Body of pancreas (tissue), 4 donors: Measurements from ENCODE around the gene COL5A1. TPM values are rescaled to one million over a fixed set of nuclear protein-coding genes. Genes with fewer than 3 reads are reported as not detected.

ENCODE experiments used
- ATAC-seq: fragments of 150-250 bp; one replicate; pipeline ENCODE4 v1.9.1; 2016
- DNase-seq, 4 donors: peaks; one replicate each; pipeline ENCODE4 v3.0.0-alpha.2; 2019
- H3K27ac ChIP-seq, 4 donors: fragments of 200-600 bp; sonication (generic); 1 replicate in 3 of 4; 2 replicates in 1 of 4; pipeline versions ENCODE4 v1.5.1 to v1.6.1; 2016 to 2019; ENCODE audit warnings: mild to moderate bottlenecking in 1 of 4, mixed read lengths in 1 of 4, moderate library complexity in 1 of 4
- H3K27me3 ChIP-seq, 2 donors: fragments of 200-600 bp; sonication (generic); one replicate each; pipeline ENCODE4 v1.6.0; 2016; ENCODE audit warnings: mild to moderate bottlenecking in 1 of 2
- H3K36me3 ChIP-seq, 2 donors: fragments of 200-600 bp; sonication (generic); replicated peaks in 1 of 2; 2 replicates each; pipeline ENCODE4 v1.5.1; 2016; ENCODE audit warnings: low read depth in 2 of 2; ENCODE audit not compliant: insufficient read depth in 1 of 2
- H3K4me1 ChIP-seq: fragments of 200-600 bp; sonication (generic); one replicate; pipeline ENCODE4 v1.6.0; 2016
- H3K4me3 ChIP-seq, 2 donors: fragments of 200-600 bp; sonication (generic); 1 replicate in 1 of 2; 2 replicates in 1 of 2; pipeline ENCODE4 v1.5.1; 2016 to 2019
- H3K9me3 ChIP-seq, 3 donors: fragments of 200-600 bp; sonication (generic); 1 replicate in 2 of 3; 2 replicates in 1 of 3; pipeline ENCODE4 v1.5.1; 2016
- POLR2A ChIP-seq, 3 donors: fragments of 450-650 bp; IDR thresholded peaks; one replicate each; pipeline ENCODE4 v1.6.1; 2016; ENCODE audit warnings: antibody characterized with exemption in 3 of 3, mild to moderate bottlenecking in 2 of 3
- WGBS, 2 donors: methylation state at CpG; one replicate each; pipeline ENCODE4 v1.1.5; 2017; 5-methylcytosine and 5-hydroxymethylcytosine counted together
- intact Hi-C: fragments of 100-400 bp; cut with DNase I; formaldehyde crosslinking; loops from one replicate; pipeline ENCODE4 v1.15.1; 2023
- total RNA-seq, 2 donors: library from RNA; depleted of rRNA; stranded (reverse); fragments of >200 nt; gene quantifications; one replicate each; pipeline ENCODE4 v1.1.0, GENCODE V29; 2016
- TF ChIP-seq, protein P1 (sequence below), 7 experiments: fragments of 450-650 bp in 4 of 7; fragments of 200-600 bp in 3 of 7; sonication (generic) in 3 of 7; IDR thresholded peaks; one replicate each; pipeline ENCODE4 v1.5.1; 2016 to 2019; ENCODE audit warnings: antibody characterized with exemption in 7 of 7

Gene COL5A1
- total RNA-seq, 2 donors from 2014 or later = 7.0 to 14.5 TPM

- ATAC-seq = no peak
- Histone ChIP-seq H3K36me3 (no peaks in the 10 kb centered on the region), H3K4me3 (no peak overlapping the region), H3K27ac (no peak overlapping the region), H3K9me3 (no peaks in the 10 kb centered on the region), H3K4me1 (no peaks in the 10 kb centered on the region), H3K27me3 (peaks cover 0 to 7% of the 10 kb centered on the region in 2 donors)
- TF ChIP-seq, protein P1, sequence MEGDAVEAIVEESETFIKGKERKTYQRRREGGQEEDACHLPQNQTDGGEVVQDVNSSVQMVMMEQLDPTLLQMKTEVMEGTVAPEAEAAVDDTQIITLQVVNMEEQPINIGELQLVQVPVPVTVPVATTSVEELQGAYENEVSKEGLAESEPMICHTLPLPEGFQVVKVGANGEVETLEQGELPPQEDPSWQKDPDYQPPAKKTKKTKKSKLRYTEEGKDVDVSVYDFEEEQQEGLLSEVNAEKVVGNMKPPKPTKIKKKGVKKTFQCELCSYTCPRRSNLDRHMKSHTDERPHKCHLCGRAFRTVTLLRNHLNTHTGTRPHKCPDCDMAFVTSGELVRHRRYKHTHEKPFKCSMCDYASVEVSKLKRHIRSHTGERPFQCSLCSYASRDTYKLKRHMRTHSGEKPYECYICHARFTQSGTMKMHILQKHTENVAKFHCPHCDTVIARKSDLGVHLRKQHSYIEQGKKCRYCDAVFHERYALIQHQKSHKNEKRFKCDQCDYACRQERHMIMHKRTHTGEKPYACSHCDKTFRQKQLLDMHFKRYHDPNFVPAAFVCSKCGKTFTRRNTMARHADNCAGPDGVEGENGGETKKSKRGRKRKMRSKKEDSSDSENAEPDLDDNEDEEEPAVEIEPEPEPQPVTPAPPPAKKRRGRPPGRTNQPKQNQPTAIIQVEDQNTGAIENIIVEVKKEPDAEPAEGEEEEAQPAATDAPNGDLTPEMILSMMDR (IDR thresholded peaks at IDR 0.05) = no peak
- TF ChIP-seq POLR2A (IDR thresholded peaks at IDR 0.05) = no peak
- no peak for DNase-seq
- 69 to 71% methylated on average over 13 of the region's 13 CpGs for WGBS, 2 donors
- intact Hi-C loops = no loop called here
Observed at GRCh38 chr9:134606951-134607731, 34.5 kb upstream of the COL5A1 start.

GRCh38 chr9:134607971-134608370, 33.6 kb upstream of the COL5A1 start:
- intact Hi-C loops = no loop called here
- WGBS, 2 donors = 33 to 49% methylated on average over 4 of the region's 4 CpGs
- Histone ChIP-seq H3K9me3 (no peaks in the 10 kb centered on the region), H3K27ac (no peak overlapping the region), H3K4me1 (no peaks in the 10 kb centered on the region), H3K36me3 (no peaks in the 10 kb centered on the region), H3K27me3 (peaks cover 0 to 2% of the 10 kb centered on the region in 2 donors), H3K4me3 (no peak overlapping the region)
- no peak for DNase-seq
- no peak for ATAC-seq
- TF ChIP-seq POLR2A (IDR thresholded peaks at IDR 0.05) = no peak
- TF ChIP-seq, protein P1 (IDR thresholded peaks at IDR 0.05) = no peak

DNA sequence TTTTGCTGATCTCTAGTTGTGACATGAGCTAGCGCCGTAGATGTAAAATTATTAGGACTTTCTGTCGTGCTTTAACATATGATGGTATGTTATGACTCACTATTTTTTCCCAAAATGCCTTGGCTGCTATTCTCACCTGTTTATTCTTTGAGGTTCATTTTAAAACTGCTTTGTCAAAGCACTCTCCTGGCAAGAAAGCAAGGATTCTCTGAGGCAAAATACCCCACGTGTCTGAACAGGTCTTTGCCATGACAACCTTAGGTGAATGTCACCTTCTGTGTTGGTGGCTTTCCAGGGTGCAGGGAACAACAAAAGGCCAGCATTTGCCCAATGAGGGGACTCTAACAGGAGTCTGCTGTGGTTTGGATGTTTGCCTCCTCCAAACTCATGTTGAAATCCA, 30.6 kb upstream of the COL5A1 start:
- no peak for TF ChIP-seq POLR2A (IDR thresholded peaks at IDR 0.05)
- TF ChIP-seq, protein P1 (IDR thresholded peaks at IDR 0.05) = no peak
- H3K4me1 ChIP-seq = no peaks in the 10 kb centered on the region
- H3K4me3 ChIP-seq = no peak overlapping the region
- H3K27ac ChIP-seq = no peak overlapping the region
- intact Hi-C loops = no loop called here
- H3K36me3 ChIP-seq = no peaks in the 10 kb centered on the region
- WGBS, 2 donors = 66 to 77% methylated on average over 4 of the region's 4 CpGs
- DNase-seq = no peak
- no peaks in the 10 kb centered on the region for H3K9me3 ChIP-seq
- no peaks in the 10 kb centered on the region for H3K27me3 ChIP-seq
- no peak for ATAC-seq

- Histone ChIP-seq H3K27me3 (no peaks in the 10 kb centered on the region), H3K4me3 (no peak overlapping the region), H3K9me3 (no peaks in the 10 kb centered on the region), H3K4me1 (no peaks in the 10 kb centered on the region), H3K36me3 (no peaks in the 10 kb centered on the region), H3K27ac (no peak overlapping the region)
- DNase-seq = no peak
- ATAC-seq = no peak
- 77 to 86% methylated on average over 1 of the region's 1 CpG for WGBS, 2 donors
- intact Hi-C loops = no loop called here
- TF ChIP-seq POLR2A (IDR thresholded peaks at IDR 0.05) = no peak
- TF ChIP-seq, protein P1 (IDR thresholded peaks at IDR 0.05) = no peak
Observed at GRCh38 chr9:134612309-134612708, 29.3 kb upstream of the COL5A1 start.

DNA sequence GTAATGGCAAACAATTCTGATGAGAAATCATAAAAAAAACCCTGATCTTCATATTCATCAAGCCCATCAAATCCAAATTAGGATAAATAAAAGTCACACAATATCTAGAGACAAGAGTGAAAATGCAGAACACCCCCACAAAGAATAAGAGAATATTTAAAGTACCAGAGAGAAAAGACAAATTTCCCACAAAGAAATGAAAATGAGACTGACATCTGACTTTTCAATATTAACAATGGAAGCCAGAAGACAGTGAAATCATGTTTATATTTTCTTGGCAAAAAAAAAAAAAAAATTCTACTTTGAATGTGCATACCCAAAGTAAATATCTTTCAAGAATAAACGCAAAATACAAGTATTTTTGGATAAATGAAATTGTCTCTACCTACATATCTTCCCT, 28.9 kb upstream of the COL5A1 start:
- no peak for TF ChIP-seq POLR2A (IDR thresholded peaks at IDR 0.05)
- TF ChIP-seq, protein P1 (IDR thresholded peaks at IDR 0.05) = no peak

More for the DNA sequence above, 28.9 kb upstream of the COL5A1 start:
- H3K27me3 ChIP-seq = no peaks in the 10 kb centered on the region
- ATAC-seq = no peak
- no peak for DNase-seq
- H3K4me3 ChIP-seq = no peak overlapping the region
- no peaks in the 10 kb centered on the region for H3K9me3 ChIP-seq
- WGBS, 2 donors = 25 to 29% methylated on average over 1 of the region's 1 CpG
- no peaks in the 10 kb centered on the region for H3K4me1 ChIP-seq
- no peak overlapping the region for H3K27ac ChIP-seq
- intact Hi-C loops = no loop called here
- H3K36me3 ChIP-seq = no peaks in the 10 kb centered on the region
